HL-60 (cell line): ENCODE results near the gene PTPRG.

ENCODE experiments used
- DNase-seq, 2 experiments: peaks; one replicate each; pipeline ENCODE4 v3.0.0-alpha.2; 2010 to 2020; ENCODE audit warnings: low read depth in 1 of 2, low spot score in 1 of 2
- H3K27ac ChIP-seq: fragments of 250-450 bp; sonication (Bioruptor Pico); replicated peaks from 2 replicates; pipeline ENCODE4 v1.5.1; 2020; ENCODE audit warnings: mild to moderate bottlenecking, moderate library complexity
- H3K27me3 ChIP-seq: fragments of 250-450 bp; sonication (Bioruptor Pico); 2 replicates; pipeline ENCODE4 v1.5.1; 2021; ENCODE audit warnings: mild to moderate bottlenecking, moderate library complexity; ENCODE audit not compliant: insufficient read depth, poor library complexity, severe bottlenecking
- H3K4me3 ChIP-seq: replicated peaks from 2 replicates; pipeline ENCODE4 v1.5.1; 2011; ENCODE audit warnings: mild to moderate bottlenecking, control low read depth, low read length; ENCODE audit not compliant: insufficient read depth
- CTCF ChIP-seq: IDR thresholded peaks from one replicate; pipeline ENCODE4 v1.5.1; 2011; ENCODE audit warnings: low read length, control low read depth, inconsistent platforms; ENCODE audit not compliant: insufficient read depth
- GABPA ChIP-seq: IDR thresholded peaks from 2 replicates; pipeline ENCODE4 v1.6.1; 2012; ENCODE audit warnings: low read depth
- POLR2AphosphoS5 ChIP-seq: IDR thresholded peaks from 2 replicates; pipeline ENCODE4 v1.6.1; 2012; ENCODE audit warnings: low read depth
- REST ChIP-seq: IDR thresholded peaks from 2 replicates; pipeline ENCODE4 v1.6.1; 2012; ENCODE audit warnings: low read depth; ENCODE audit not compliant: insufficient replicate concordance
- SPI1 ChIP-seq: IDR thresholded peaks from 2 replicates; pipeline ENCODE4 v1.6.1; 2012; ENCODE audit warnings: low read depth, mild to moderate bottlenecking, borderline replicate concordance

The PTPRG gene

GRCh38 chr3:61570813-61571212 is 9.4 kb downstream of the PTPRG start:
- no peak overlapping the region for H3K27ac ChIP-seq

GRCh38 chr3:61571516-61572336 is 10.4 kb downstream of the PTPRG start:
- Histone ChIP-seq H3K27ac (no peak overlapping the region), H3K4me3 (no peak overlapping the region), H3K27me3 (peaks cover 6% of the 10 kb centered on the region)
- TF ChIP-seq POLR2AphosphoS5 (no peak), CTCF (no peak), SPI1 (no peak), REST (no peak), GABPA (no peak)
- no peak for DNase-seq

More at GRCh38 chr3:61570813-61571212, 9.4 kb downstream of the PTPRG start:
- H3K4me3 ChIP-seq: no peak overlapping the region
- H3K27me3 ChIP-seq: peaks cover 6% of the 10 kb centered on the region
- DNase-seq: peak in 1 of 2 experiments; percentile 34
- TF ChIP-seq POLR2AphosphoS5 (no peak), REST (no peak), GABPA (no peak), CTCF (no peak), SPI1 (peak; percentile 27; the same call in 1 of the 2 replicates)

GRCh38 chr3:61572879-61573278 is 11.5 kb downstream of the PTPRG start:
- Histone ChIP-seq H3K27ac (no peak overlapping the region), H3K4me3 (no peak overlapping the region), H3K27me3 (peaks cover 6% of the 10 kb centered on the region)
- DNase-seq: no peak
- TF ChIP-seq REST (no peak), CTCF (no peak), SPI1 (no peak), POLR2AphosphoS5 (no peak), GABPA (no peak)
